Heart left ventricle (tissue), 16 donors: ENCODE results near the gene ANKRD50. TPM values are rescaled to one million over a fixed set of nuclear protein-coding genes. Genes with fewer than 3 reads are reported as not detected.
A peak's percentile ranks its signal among the peaks of the same experiment; 100 is the strongest.

ENCODE experiments used
- ATAC-seq, 4 donors: fragments of 200-7000 bp; cut with Tn5 transposase; one replicate each; pipeline ENCODE4 v1.9.1; 2020 to 2022; ENCODE audit warnings: moderate library complexity in 4 of 4, mild to moderate bottlenecking in 3 of 4, moderate number of reproducible peaks in 1 of 4
- DNase-seq, 5 donors: peaks; one replicate each; pipeline ENCODE4 v3.0.0-alpha.2; 2020
- H3K27ac ChIP-seq, 12 donors: fragments of 200-600 bp; sonication (generic) in 4 of 12; one replicate each; pipeline versions ENCODE4 v1.5.0 to v1.8.0; 2016 to 2022; ENCODE audit warnings: mild to moderate bottlenecking in 2 of 12
- H3K27me3 ChIP-seq, 9 donors: fragments of 200-600 bp; sonication (generic) in 2 of 9; one replicate each; pipeline versions ENCODE4 v1.5.1 to v1.8.0; 2016 to 2022; ENCODE audit warnings: mild to moderate bottlenecking in 3 of 9
- H3K36me3 ChIP-seq, 9 donors: fragments of 200-600 bp; sonication (generic) in 2 of 9; one replicate each; pipeline versions ENCODE4 v1.5.0 to v1.8.0; 2018 to 2022; ENCODE audit warnings: mild to moderate bottlenecking in 2 of 9
- H3K4me1 ChIP-seq, 12 donors: fragments of 200-600 bp; sonication (generic) in 4 of 12; one replicate each; pipeline versions ENCODE4 v1.5.0 to v1.8.0; 2016 to 2022; ENCODE audit warnings: mild to moderate bottlenecking in 3 of 12
- H3K4me3 ChIP-seq, 12 donors: fragments of 200-600 bp; sonication (generic) in 4 of 12; one replicate each; pipeline versions ENCODE4 v1.5.0 to v1.8.0; 2017 to 2022; ENCODE audit warnings: mild to moderate bottlenecking in 9 of 12, moderate library complexity in 4 of 12
- H3K9me3 ChIP-seq, 12 donors: fragments of 200-600 bp; sonication (generic) in 4 of 12; one replicate each; pipeline versions ENCODE4 v1.5.0 to v1.8.0; 2016 to 2022; ENCODE audit warnings: mild to moderate bottlenecking in 1 of 12
- CTCF ChIP-seq, 12 donors: fragments of 200-600 bp; sonication (generic) in 4 of 12; IDR thresholded peaks; one replicate each; pipeline versions ENCODE4 v1.5.0 to v1.8.0; 2018 to 2022; ENCODE audit warnings: antibody characterized with exemption in 12 of 12, mild to moderate bottlenecking in 5 of 12
- POLR2A ChIP-seq, 2 donors: fragments of 450-650 bp; IDR thresholded peaks; one replicate each; pipeline ENCODE4 v1.6.1; 2017; ENCODE audit warnings: antibody characterized with exemption in 2 of 2, mild to moderate bottlenecking in 2 of 2, moderate library complexity in 2 of 2
- WGBS, 4 donors: extraction: QIAGEN DNeasy Blood & Tissue Kit in 2 of 4; methylation state at CpG; one replicate each; pipeline versions ENCODE4 v1.1.5 to v1.1.7; 2013 to 2018; 5-methylcytosine and 5-hydroxymethylcytosine counted together
- intact Hi-C, 10 donors: fragments of 100-400 bp; cut with DNase I; formaldehyde crosslinking; loops; one replicate each; pipeline versions ENCODE4 v1.11.1 to v1.14.2; 2022
- polyA plus RNA-seq, 2 donors: library from polyadenylated mRNA; stranded (reverse); fragments of 200-250 nt; gene quantifications; one replicate each; pipeline ENCODE4 v1.2.3, GENCODE V29; 2013
- total RNA-seq, 9 donors: library from RNA; depleted of rRNA in 2 of 9; stranded (reverse); fragments of >200 nt in 2 of 9; fragmentation: NEBNext Ultra II Directional in 3 of 9; extraction: Animal tissue kit (Norgen Biotek cat#: 25700) in 3 of 9; gene quantifications; one replicate each; pipeline versions ENCODE4 v1.1.0 to v1.2.4, GENCODE V29; 2016 to 2023
- donor health status: ischemic (EF 13 %, LVEDD 7.1; RV severe dilation, severe dysfunction).
- donor health status: healthy with polysubstance abuse.
- donor health status: DM: no; HTN: yes; CAD: no.
- donor health status: DM: no; HTN: no; CAD: no.
- donor health status: ischemic (EF 25% LVEDD 6.9; RV normal size, moderate dysfunction).
- donor health status: ischemic (EF 25% LVEDD 5.7; RV mildly dilated, moderate dysfunction).
- donor health status: healthy.
- donor health status: DM: yes; HTN: yes; CAD: no.
- donor health status: ischemic (EF 35%, LVEDD 5.7; RV mildly dilated, moderate dysfunction).
- donor health status: nonischemic (EF 11% LVEDD 7.7; RV severe dilation, severe dysfunction).
- donor health status: DM: yes; HTN: yes; CAD: no.
- donor health status: PGD.
- donor health status: ischemic (EF 29% LVEDD 5.4; RV normal size, mild dysfunction).
- donor health status: nonischemic (EF 23%, LVEDD 6.1; RV moderate dilation, normal function).

The ANKRD50 gene
- total and polyA plus RNA-seq, 11 donors: 1.8 to 19.0 (median 8.1) TPM

GRCh38 chr4:124753941-124754581, 41.5 kb upstream of the ANKRD50 start:
- ATAC-seq (no peak), DNase-seq (no peak)
- intact Hi-C loops: no loop called here
- no peaks in the 10 kb centered on the region for H3K4me1 ChIP-seq
- 89 to 95% (median 91%) methylated on average over 3 to 4 of the region's 4 CpGs for WGBS, 4 donors
- no peaks in the 10 kb centered on the region for H3K36me3 ChIP-seq
- H3K27me3 ChIP-seq: no peaks in the 10 kb centered on the region
- TF ChIP-seq POLR2A (IDR thresholded peaks at IDR 0.05) (no peak), CTCF (IDR thresholded peaks at IDR 0.05) (no peak)
- no peak overlapping the region for H3K27ac ChIP-seq
- no peak overlapping the region for H3K4me3 ChIP-seq
- H3K9me3 ChIP-seq: no peaks in the 10 kb centered on the region

- no peak for TF ChIP-seq CTCF (IDR thresholded peaks at IDR 0.05)
- TF ChIP-seq POLR2A (IDR thresholded peaks at IDR 0.05): no peak
- Histone ChIP-seq H3K4me3 (no peak overlapping the region), H3K27me3 (no peaks in the 10 kb centered on the region), H3K36me3 (no peaks in the 10 kb centered on the region), H3K27ac (no peak overlapping the region), H3K9me3 (no peaks in the 10 kb centered on the region), H3K4me1 (peaks cover 0 to 8% (median 0%) of the 10 kb centered on the region in 12 donors)
- intact Hi-C loops: no loop called here
- ATAC-seq (no peak), DNase-seq (no peak)
- WGBS, 4 donors: 89 to 97% (median 93%) methylated on average over 2 of the region's 2 CpGs
Observed at GRCh38 chr4:124749421-124749820, 36.9 kb upstream of the ANKRD50 start.

- H3K27ac ChIP-seq: no peak overlapping the region
- H3K27me3 ChIP-seq: no peaks in the 10 kb centered on the region
- DNase-seq: no peak
- intact Hi-C loops: no loop called here
- ATAC-seq: no peak
- 96 to 99% (median 98%) methylated on average over 1 of the region's 1 CpG for WGBS, 4 donors
- H3K4me1 ChIP-seq: peaks cover 0 to 8% (median 0%) of the 10 kb centered on the region in 12 donors
- no peaks in the 10 kb centered on the region for H3K9me3 ChIP-seq
- H3K36me3 ChIP-seq: no peaks in the 10 kb centered on the region
- TF ChIP-seq CTCF (IDR thresholded peaks at IDR 0.05) (no peak), POLR2A (IDR thresholded peaks at IDR 0.05) (no peak)
- H3K4me3 ChIP-seq: no peak overlapping the region
Observed at GRCh38 chr4:124748965-124749364, 36.4 kb upstream of the ANKRD50 start.

- Histone ChIP-seq H3K4me1 (peaks cover 0 to 8% (median 0%) of the 10 kb centered on the region in 12 donors), H3K27me3 (no peaks in the 10 kb centered on the region), H3K4me3 (peak overlapping the region in 8 of 12 donors; percentile 8 to 45 (median 24)), H3K27ac (peak overlapping the region in 4 of 12 donors; percentile 1 to 41 (median 30)), H3K9me3 (no peaks in the 10 kb centered on the region), H3K36me3 (no peaks in the 10 kb centered on the region)
- ATAC-seq (peak in 2 of 4 donors; percentile 34 to 41), DNase-seq (peak in 3 of 5 donors; percentile 23 to 27 (median 23))
- intact Hi-C loops: no loop called here
- 36 to 53% (median 42%) methylated on average over 5 of the region's 5 CpGs for WGBS, 4 donors
- no peak for TF ChIP-seq POLR2A (IDR thresholded peaks at IDR 0.05)
- TF ChIP-seq CTCF (IDR thresholded peaks at IDR 0.05): no peak
Observed at GRCh38 chr4:124745985-124746801, 33.7 kb upstream of the ANKRD50 start.
